Duodenal mucosa (tissue), 2 donors: ENCODE results near the gene AGTRAP.
A peak's percentile ranks its signal among the peaks of the same experiment; 100 is the strongest.

ENCODE experiments used
- H3K27ac ChIP-seq: one replicate; pipeline ENCODE4 v1.7.0; 2013; ENCODE audit warnings: low read depth, low read length
- H3K27me3 ChIP-seq, 2 donors: one replicate each; pipeline ENCODE4 v1.7.0; 2013; ENCODE audit warnings: low read length in 2 of 2, control low read depth in 1 of 2; ENCODE audit not compliant: insufficient read depth in 2 of 2, control insufficient read depth in 1 of 2
- H3K36me3 ChIP-seq, 2 donors: one replicate each; pipeline ENCODE4 v1.7.0; 2013; ENCODE audit warnings: low read length in 2 of 2, control low read depth in 1 of 2; ENCODE audit not compliant: insufficient read depth in 2 of 2, control insufficient read depth in 1 of 2
- H3K4me1 ChIP-seq, 2 donors: one replicate each; pipeline ENCODE4 v1.7.0; 2013; ENCODE audit warnings: low read length in 2 of 2, control low read depth in 1 of 2; ENCODE audit not compliant: insufficient read depth in 2 of 2, control insufficient read depth in 1 of 2
- H3K4me3 ChIP-seq, 2 donors: one replicate each; pipeline ENCODE4 v1.7.0; 2013; ENCODE audit warnings: low read length in 2 of 2, low read depth in 1 of 2
- H3K9ac ChIP-seq, 2 donors: one replicate each; pipeline ENCODE4 v1.7.0; 2013; ENCODE audit warnings: low read length in 2 of 2, low read depth in 1 of 2
- H3K9me3 ChIP-seq, 2 donors: one replicate each; pipeline ENCODE4 v1.7.0; 2013; ENCODE audit warnings: low read length in 2 of 2, control low read depth in 1 of 2; ENCODE audit not compliant: control insufficient read depth in 1 of 2

Gene AGTRAP

DNA sequence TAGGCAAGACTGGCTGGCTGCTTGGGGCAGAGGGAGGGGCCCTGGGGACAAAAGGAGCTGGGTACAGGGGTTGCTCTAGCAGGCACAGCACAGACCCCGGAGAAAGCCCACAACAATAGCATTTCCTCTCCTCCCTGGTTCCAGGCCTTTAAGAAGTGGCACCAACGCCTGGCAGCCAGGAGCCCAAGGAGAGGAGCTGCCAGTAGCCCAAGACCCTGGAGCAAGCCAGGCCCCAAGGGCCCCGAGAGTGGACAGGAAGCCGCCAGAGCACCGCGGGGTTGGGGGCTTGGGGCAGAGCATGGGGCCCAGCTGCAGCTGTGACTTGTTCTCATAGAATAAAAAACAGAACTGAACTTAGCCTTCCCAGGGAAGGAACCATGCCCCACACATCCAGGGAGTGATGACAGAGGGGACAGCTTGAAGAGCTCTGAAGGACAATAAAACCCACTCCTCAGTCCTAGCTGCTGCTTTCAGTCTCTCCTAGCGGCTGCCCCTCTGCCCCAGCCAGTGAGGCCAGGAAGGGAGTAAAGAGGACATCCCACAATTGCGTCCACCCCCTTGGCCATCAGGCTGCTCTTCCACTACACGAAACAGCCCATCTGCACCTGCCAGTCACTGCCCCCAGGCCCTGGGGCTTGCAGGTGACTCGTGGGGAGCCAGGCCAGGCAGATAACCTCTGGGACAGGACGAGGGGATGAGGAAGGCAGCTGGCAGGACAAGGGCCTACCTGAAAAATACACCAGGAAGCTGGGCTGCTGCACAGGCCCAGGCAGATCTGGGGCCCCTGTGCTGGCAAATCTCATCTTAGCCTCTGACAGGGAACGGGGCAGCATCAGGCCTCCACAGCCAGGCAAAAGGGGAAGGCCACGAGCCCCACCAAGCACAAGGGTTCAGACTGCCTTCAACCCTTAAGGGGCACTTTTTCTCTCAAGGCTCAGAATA lies 53.5 kb downstream of the AGTRAP start:
- Histone ChIP-seq H3K36me3 (peaks cover 16 to 38% of the 10 kb centered on the region in 2 donors), H3K27me3 (no peaks in the 10 kb centered on the region), H3K9ac (peak overlapping the region; percentile 39 to 44), H3K4me3 (no peak overlapping the region), H3K9me3 (no peaks in the 10 kb centered on the region), H3K4me1 (peaks cover 53 to 56% of the 10 kb centered on the region in 2 donors), H3K27ac (peak overlapping the region; percentile 88)

DNA sequence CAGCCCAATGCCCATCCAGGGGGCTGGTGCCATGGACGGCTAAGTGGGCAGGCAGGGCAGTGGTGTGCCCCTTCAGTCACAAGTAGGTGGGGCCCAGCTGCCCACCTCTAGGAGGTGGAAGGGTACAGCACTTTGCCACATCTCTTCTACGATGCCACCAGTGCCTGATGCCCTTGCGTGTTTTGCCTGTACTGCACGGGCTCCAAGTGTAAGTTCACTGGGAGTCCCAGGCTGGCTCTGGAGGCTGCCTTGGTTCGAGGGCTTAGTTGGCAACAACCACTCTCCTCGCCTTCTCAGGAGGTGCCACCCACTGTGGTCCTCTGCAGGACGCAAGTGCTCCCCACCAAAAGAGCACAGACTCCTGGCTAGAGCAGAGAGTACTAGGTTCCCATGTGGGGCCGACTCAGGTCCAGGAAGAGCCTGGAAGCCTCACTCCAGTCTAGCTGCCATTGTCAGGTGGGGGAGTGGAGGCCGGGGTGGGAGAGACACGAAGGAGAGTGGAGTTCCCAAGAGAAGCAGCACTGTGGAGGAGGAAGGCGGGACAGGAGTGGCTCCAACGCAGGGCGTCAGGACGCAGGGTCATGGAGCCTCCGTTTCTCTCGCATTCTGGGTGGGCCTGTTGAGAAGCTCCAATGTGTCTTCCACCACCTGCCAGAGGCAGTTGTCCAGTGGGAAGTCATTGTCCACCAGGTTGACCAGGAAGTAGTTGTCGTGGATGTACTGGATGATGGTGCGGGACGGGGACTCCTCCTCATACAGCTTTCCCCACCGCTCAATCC lies 54.4 kb downstream of the AGTRAP start:
- Histone ChIP-seq H3K36me3 (peaks cover 25 to 47% of the 10 kb centered on the region in 2 donors), H3K4me1 (peaks cover 47% of the 10 kb centered on the region in 2 donors), H3K27ac (peak overlapping the region; percentile 88), H3K9me3 (no peaks in the 10 kb centered on the region), H3K27me3 (no peaks in the 10 kb centered on the region), H3K4me3 (peak overlapping the region; percentile 30 to 42), H3K9ac (peak overlapping the region; percentile 39 to 44)

DNA sequence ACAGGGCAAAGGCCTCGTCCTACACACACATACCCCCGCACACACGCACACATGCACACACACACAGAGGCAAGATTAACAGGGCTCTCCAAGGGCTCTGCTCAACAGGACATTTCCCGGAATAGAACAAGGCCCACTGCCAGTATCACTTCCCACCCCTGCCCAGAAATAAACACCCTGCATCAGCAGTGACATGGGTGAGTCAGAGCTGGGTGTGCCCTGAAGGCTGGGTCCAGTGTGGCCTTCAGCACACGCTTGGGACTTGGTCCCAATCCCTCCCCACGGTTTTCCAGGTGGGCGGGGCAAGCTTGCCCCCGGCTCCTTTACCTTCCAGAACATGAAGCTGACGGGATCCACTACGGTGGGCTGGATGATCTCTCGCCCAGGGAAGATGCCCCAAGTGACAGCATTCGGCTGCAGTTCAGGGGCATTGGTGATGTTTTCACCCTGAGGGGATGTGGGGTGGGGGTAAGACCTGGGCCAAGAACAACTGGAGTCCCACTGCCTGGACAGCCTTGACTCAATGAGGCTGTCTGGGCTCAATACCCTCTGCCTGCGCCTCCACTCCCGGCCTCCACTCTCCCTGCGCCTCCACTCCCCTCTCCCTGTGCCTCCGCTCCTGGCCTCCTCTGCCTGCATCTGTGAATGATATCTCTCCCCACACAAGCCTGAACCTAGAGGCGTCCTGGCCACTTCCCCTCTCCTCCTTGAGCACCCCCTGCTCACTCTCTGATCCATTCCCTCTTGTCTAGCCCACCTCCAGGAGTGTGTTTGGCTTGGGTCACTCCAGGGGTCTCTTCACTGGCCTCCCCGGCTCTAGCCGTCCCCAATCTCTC lies 55.2 kb downstream of the AGTRAP start:
- Histone ChIP-seq H3K27ac (peak overlapping the region; percentile 88), H3K27me3 (no peaks in the 10 kb centered on the region), H3K9me3 (no peaks in the 10 kb centered on the region), H3K4me3 (peak overlapping the region; percentile 30 to 42), H3K9ac (peak overlapping the region; percentile 39 to 44), H3K36me3 (peaks cover 31 to 55% of the 10 kb centered on the region in 2 donors), H3K4me1 (peaks cover 44% of the 10 kb centered on the region in 2 donors)

DNA sequence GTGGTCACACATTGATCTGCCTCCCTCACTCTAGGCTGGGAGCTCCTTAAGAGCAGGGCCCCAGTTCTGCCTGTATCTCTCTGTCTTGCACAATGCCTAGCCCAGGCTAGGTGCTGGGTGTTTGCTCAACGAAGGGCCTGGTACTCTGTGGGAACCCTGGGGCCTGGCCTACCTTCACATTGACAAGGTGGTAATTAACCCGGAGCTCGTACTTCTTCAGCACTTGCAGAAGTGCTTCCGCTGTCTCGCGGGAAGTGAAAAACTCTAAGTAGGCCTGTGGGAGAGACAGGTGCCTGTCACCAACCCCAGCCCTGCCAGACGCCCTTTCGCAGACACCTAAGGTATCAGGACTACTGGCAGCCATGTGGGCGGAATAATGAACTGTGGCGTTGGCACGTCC lies 56.2 kb downstream of the AGTRAP start:
- Histone ChIP-seq H3K27me3 (no peaks in the 10 kb centered on the region), H3K9ac (peak overlapping the region in 1 of 2 donors; percentile 2), H3K9me3 (no peaks in the 10 kb centered on the region), H3K4me1 (peaks cover 38 to 39% of the 10 kb centered on the region in 2 donors), H3K4me3 (no peak overlapping the region), H3K27ac (no peak overlapping the region), H3K36me3 (peaks cover 31 to 63% of the 10 kb centered on the region in 2 donors)

DNA sequence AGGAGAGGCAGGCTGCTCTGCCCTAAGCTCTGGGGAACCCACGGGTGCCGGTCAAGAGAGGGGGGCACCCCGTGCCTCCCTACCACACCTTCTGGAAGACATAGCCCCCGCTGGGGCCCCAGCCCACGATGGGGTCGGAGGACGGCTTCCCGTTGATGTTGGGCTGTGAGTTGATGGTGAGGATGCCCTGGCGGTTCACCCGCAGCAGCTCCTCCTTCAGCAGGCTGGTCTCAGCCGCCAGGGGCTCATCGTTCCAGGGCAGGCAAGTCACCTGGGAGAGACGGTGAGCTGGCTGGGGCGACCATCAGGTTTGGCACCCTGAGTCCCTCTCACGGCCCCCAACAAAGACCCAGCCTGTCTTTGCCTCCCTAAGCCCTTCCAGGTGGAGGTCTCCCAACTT lies 57.9 kb downstream of the AGTRAP start:
- Histone ChIP-seq H3K27me3 (no peaks in the 10 kb centered on the region), H3K9ac (no peak overlapping the region), H3K4me1 (peaks cover 22 to 26% of the 10 kb centered on the region in 2 donors), H3K9me3 (no peaks in the 10 kb centered on the region), H3K36me3 (peaks cover 31 to 67% of the 10 kb centered on the region in 2 donors), H3K4me3 (no peak overlapping the region), H3K27ac (no peak overlapping the region)

DNA sequence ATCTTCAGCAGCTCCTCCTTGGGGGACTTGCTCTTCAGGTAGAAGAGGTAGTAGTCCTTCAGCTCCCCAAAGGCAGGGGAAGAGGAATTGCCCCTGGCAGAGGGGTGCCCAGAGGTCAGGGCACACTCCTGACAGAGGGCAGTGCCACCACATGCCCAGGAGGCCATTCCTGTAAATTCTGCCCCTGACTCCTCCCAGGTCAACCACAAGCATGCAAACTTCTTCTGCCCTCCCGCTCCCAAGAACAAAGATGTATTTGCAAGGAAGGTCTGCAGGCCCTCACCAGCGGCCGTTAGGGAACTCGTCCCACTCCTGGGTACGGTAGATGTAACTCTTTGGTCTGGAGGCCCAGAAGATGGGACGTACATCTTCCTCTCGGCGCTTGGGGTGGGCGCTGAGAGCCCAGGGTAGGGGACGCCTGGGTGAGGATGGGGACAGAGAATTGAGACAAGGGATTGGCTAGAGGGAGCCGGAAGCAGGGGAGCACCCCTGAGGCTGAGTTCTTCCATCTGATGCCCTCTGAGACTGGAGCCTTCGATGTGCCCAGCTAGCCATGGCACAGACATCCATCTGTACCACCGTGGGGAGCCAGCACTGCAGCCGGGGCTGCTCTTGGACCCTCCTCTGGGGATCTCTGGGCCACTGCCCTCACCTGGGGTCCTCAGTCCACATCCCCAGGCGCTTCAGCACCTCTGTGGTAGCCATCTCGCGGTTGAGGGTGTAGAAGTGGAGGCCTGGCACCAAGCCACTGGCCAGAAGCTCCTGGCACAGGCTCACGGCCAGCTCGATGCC lies 58.7 kb downstream of the AGTRAP start:
- peaks cover 19 to 21% of the 10 kb centered on the region in 2 donors for H3K4me1 ChIP-seq
- peaks cover 35 to 70% of the 10 kb centered on the region in 2 donors for H3K36me3 ChIP-seq
- no peak overlapping the region for H3K9ac ChIP-seq
- H3K9me3 ChIP-seq, result no peaks in the 10 kb centered on the region
- no peaks in the 10 kb centered on the region for H3K27me3 ChIP-seq
- no peak overlapping the region for H3K27ac ChIP-seq
- H3K4me3 ChIP-seq, result no peak overlapping the region

DNA sequence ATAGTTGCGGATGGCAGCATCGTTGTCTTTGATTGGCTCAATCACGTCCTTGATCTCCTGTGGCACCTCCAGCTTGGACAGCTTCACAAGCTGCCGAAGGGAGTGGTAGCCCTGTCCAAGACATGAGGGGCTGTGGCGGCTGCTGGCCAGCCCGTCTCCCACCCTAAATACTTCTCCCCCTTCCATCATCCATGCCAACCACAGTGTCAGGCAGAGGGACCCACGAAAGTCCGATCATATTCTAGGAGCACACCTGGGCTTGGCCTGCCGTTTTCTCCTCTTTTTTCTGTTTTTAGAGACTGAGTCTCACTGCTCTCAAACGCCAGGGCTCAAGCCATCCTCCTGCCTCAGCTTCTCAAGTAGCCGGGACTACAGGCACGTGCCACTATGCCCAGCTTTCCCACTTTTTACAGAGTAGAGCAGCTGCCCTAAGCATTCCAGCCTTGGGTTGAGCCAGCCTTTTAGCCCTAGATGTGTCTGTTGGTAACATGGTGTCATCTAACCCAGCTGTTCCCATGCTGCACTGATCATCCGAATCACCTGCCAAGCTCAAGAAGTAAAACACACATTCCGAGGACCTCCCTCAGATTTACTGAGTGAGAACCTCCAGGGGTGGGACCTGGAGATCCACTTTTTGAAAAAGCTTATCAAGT lies 59.4 kb downstream of the AGTRAP start:
- Histone ChIP-seq H3K9ac (no peak overlapping the region), H3K27me3 (no peaks in the 10 kb centered on the region), H3K9me3 (no peaks in the 10 kb centered on the region), H3K36me3 (peaks cover 41 to 70% of the 10 kb centered on the region in 2 donors), H3K4me3 (no peak overlapping the region), H3K4me1 (peaks cover 11 to 14% of the 10 kb centered on the region in 2 donors), H3K27ac (no peak overlapping the region)

DNA sequence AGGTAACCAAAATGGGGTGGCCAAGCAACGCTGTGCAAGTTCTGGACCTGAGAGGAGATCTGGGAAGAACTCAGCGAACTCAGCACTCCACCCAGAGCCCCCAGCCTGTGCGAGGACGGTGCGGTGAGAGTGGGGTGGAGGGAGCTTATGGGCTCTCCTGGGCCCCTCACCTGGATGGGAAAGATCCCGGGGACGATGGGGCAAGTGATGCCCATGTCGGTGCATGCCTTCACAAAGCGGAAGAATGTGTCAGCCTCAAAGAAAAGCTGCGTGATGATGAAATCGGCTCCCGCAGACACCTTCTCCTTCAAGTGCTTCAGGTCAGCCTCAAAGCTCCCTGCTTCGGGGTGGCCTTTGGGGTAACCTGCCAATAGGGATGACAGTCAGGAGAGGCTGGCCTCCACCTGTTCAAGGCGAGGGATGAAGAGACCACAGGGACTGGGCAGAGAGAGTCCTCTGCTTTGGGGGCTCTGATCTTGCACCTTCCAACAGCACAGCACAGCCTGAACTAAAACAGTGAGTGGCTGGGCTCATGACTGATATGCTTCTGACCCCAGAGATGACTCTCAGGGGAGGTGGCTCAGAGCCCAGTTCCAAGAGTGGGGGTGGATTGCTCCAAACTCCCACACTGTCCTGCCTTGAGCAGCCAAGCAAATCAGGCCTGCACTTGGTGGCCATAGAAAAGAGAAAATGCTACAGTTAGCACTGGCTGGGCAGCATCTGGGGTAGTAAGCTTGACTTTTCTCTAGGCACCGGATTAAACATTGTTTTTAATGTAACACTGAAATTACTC lies 60.3 kb downstream of the AGTRAP start:
- Histone ChIP-seq H3K27me3 (no peaks in the 10 kb centered on the region), H3K9me3 (no peaks in the 10 kb centered on the region), H3K4me3 (no peak overlapping the region), H3K4me1 (peaks cover 5 to 7% of the 10 kb centered on the region in 2 donors), H3K27ac (no peak overlapping the region), H3K9ac (no peak overlapping the region), H3K36me3 (peaks cover 49 to 75% of the 10 kb centered on the region in 2 donors)
